ENCODE results near the gene SGK1. TPM values are rescaled to one million over a fixed set of nuclear protein-coding genes. Genes with fewer than 3 reads are reported as not detected.
"Not testable (repeated sequence)": the region's sequence is repeated elsewhere in the genome, so short reads cannot be mapped to it uniquely, and the experiment has no call there.

SGK1 gene
- total RNA-seq, 4 donors from 2014 or later, result 15.1 to 38.2 (median 25.5) TPM

- TF ChIP-seq POLR2AphosphoS5 (IDR thresholded peaks at IDR 0.05) (no peak), POLR2A (IDR thresholded peaks at IDR 0.05) (no peak), EP300 (IDR thresholded peaks at IDR 0.05) (no peak)
Measured at GRCh38 chr6:134288538-134289203, 29.2 kb downstream of the SGK1 start.

GRCh38 chr6:134287859-134288537, 29.9 kb downstream of the SGK1 start:
- no peak for ATAC-seq
- no peak overlapping the region for H3K27ac ChIP-seq

More at GRCh38 chr6:134288538-134289203, 29.2 kb downstream of the SGK1 start:
- Histone ChIP-seq H3K27ac (no peak overlapping the region), H3K4me1 (peaks cover 0 to 14% (median 0%) of the 10 kb centered on the region in 3 donors), H3K9me3 (no peaks in the 10 kb centered on the region), H3K4me3 (no peak overlapping the region), H3K27me3 (no peaks in the 10 kb centered on the region), H3K36me3 (no peaks in the 10 kb centered on the region)
- no peak for ATAC-seq
- WGBS, 2 donors (ENCODE audit: low coverage in 1 of 2), result 4 to 32% methylated on average over 3 of the region's 3 CpGs

GRCh38 chr6:134282816-134283215, 35.1 kb downstream of the SGK1 start:
- no peak for TF ChIP-seq POLR2A (IDR thresholded peaks at IDR 0.05)
- TF ChIP-seq POLR2AphosphoS5 (IDR thresholded peaks at IDR 0.05), result no peak
- no peak for TF ChIP-seq CTCF (IDR thresholded peaks at IDR 0.05)
- no peak for TF ChIP-seq EP300 (IDR thresholded peaks at IDR 0.05)
- H3K4me3 ChIP-seq, result no peak overlapping the region
- peaks cover 0 to under 1% (median 0%) of the 10 kb centered on the region in 3 donors for H3K4me1 ChIP-seq
- no peak overlapping the region for H3K27ac ChIP-seq
- ATAC-seq, result no peak
- no peaks in the 10 kb centered on the region for H3K36me3 ChIP-seq
- 85 to 92% methylated on average over 3 of the region's 3 CpGs for WGBS, 2 donors (ENCODE audit: low coverage in 1 of 2)
- no peaks in the 10 kb centered on the region for H3K27me3 ChIP-seq
- no peaks in the 10 kb centered on the region for H3K9me3 ChIP-seq

More at GRCh38 chr6:134287859-134288537, 29.9 kb downstream of the SGK1 start:
- Histone ChIP-seq H3K4me1 (peaks cover 0 to 14% (median 0%) of the 10 kb centered on the region in 3 donors), H3K4me3 (no peak overlapping the region), H3K36me3 (no peaks in the 10 kb centered on the region), H3K27me3 (no peaks in the 10 kb centered on the region), H3K9me3 (no peaks in the 10 kb centered on the region)
- 84 to 86% methylated on average over 2 of the region's 2 CpGs for WGBS, 2 donors (ENCODE audit: low coverage in 1 of 2)
- TF ChIP-seq CTCF (IDR thresholded peaks at IDR 0.05), result no peak
- TF ChIP-seq POLR2AphosphoS5 (IDR thresholded peaks at IDR 0.05), result no peak
- TF ChIP-seq EP300 (IDR thresholded peaks at IDR 0.05), result no peak
- no peak for TF ChIP-seq POLR2A (IDR thresholded peaks at IDR 0.05)

- H3K4me3 ChIP-seq, result no peak overlapping the region
- no peaks in the 10 kb centered on the region for H3K27me3 ChIP-seq
- H3K4me1 ChIP-seq, result no peaks in the 10 kb centered on the region
- TF ChIP-seq CTCF (IDR thresholded peaks at IDR 0.05) (no peak), POLR2A (IDR thresholded peaks at IDR 0.05) (no peak), EP300 (IDR thresholded peaks at IDR 0.05) (no peak), POLR2AphosphoS5 (IDR thresholded peaks at IDR 0.05) (no peak)
- ATAC-seq, result no peak
- no peaks in the 10 kb centered on the region for H3K9me3 ChIP-seq
- 90 to 97% methylated on average over 2 to 6 of the region's 6 CpGs for WGBS, 2 donors (ENCODE audit: low coverage in 1 of 2)
- no peaks in the 10 kb centered on the region for H3K36me3 ChIP-seq
- no peak overlapping the region for H3K27ac ChIP-seq
Measured at GRCh38 chr6:134281388-134281787, 36.5 kb downstream of the SGK1 start.

GRCh38 chr6:134278000-134278399, 39.9 kb downstream of the SGK1 start:
- TF ChIP-seq CTCF (IDR thresholded peaks at IDR 0.05), result no peak
- TF ChIP-seq POLR2A (IDR thresholded peaks at IDR 0.05), result no peak
- no peak for TF ChIP-seq POLR2AphosphoS5 (IDR thresholded peaks at IDR 0.05)
- TF ChIP-seq EP300 (IDR thresholded peaks at IDR 0.05), result no peak
- H3K4me3 ChIP-seq, result no peak overlapping the region
- H3K4me1 ChIP-seq, result no peaks in the 10 kb centered on the region
- no peaks in the 10 kb centered on the region for H3K36me3 ChIP-seq
- no peaks in the 10 kb centered on the region for H3K27me3 ChIP-seq
- no peak overlapping the region for H3K27ac ChIP-seq
- WGBS, 2 donors (ENCODE audit: low coverage in 1 of 2), result 74 to 89% methylated on average over 6 of the region's 6 CpGs
- no peaks in the 10 kb centered on the region for H3K9me3 ChIP-seq
- no peak for ATAC-seq

GRCh38 chr6:134276891-134277377, 41.0 kb downstream of the SGK1 start:
- not testable (repeated sequence) for H3K36me3 ChIP-seq, H3K9me3 ChIP-seq, H3K27me3 ChIP-seq, ATAC-seq, H3K4me3 ChIP-seq, H3K4me1 ChIP-seq, H3K27ac ChIP-seq
- WGBS, 2 donors (ENCODE audit: low coverage in 1 of 2), result 89 to 97% methylated on average over 3 to 4 of the region's 4 CpGs
